Mesodermal cell (in vitro differentiated cells): ENCODE results near the gene GPRIN2.
"Not testable (repeated sequence)": the region's sequence is repeated elsewhere in the genome, so short reads cannot be mapped to it uniquely, and the experiment has no call there.

Source experiments
- H3K27ac ChIP-seq: 2 replicates; pipeline ENCODE4 v1.7.0; 2013; ENCODE audit warnings: mild to moderate bottlenecking, low read depth, low read length, moderate library complexity; ENCODE audit not compliant: severe bottlenecking
- H3K36me3 ChIP-seq: 2 replicates; pipeline ENCODE4 v1.7.1; 2013; ENCODE audit warnings: mild to moderate bottlenecking, low read length, moderate library complexity; ENCODE audit not compliant: control insufficient read depth, insufficient read depth
- H3K4me1 ChIP-seq: one replicate; pipeline ENCODE4 v1.7.1; 2013; ENCODE audit warnings: mild to moderate bottlenecking, low read length; ENCODE audit not compliant: insufficient read depth, control insufficient read depth, poor library complexity, severe bottlenecking
- H3K4me3 ChIP-seq: 2 replicates; pipeline ENCODE4 v1.7.0; 2013; ENCODE audit warnings: low read length, control low read depth, mild to moderate bottlenecking; ENCODE audit not compliant: insufficient read depth, poor library complexity, severe bottlenecking; ENCODE audit errors: extremely low read depth
- H3K9me3 ChIP-seq: 2 replicates; pipeline ENCODE4 v1.7.1; 2013; ENCODE audit warnings: mild to moderate bottlenecking, low read length, moderate library complexity; ENCODE audit not compliant: control insufficient read depth
- WGBS, 2 experiments: methylation state at CpG; one replicate each; pipeline ENCODE4 v1.1.5; 2013; ENCODE audit warnings: missing lambda C conversion rate in 2 of 2; ENCODE audit not compliant: insufficient coverage in 2 of 2; 5-methylcytosine and 5-hydroxymethylcytosine counted together

The GPRIN2 gene

DNA sequence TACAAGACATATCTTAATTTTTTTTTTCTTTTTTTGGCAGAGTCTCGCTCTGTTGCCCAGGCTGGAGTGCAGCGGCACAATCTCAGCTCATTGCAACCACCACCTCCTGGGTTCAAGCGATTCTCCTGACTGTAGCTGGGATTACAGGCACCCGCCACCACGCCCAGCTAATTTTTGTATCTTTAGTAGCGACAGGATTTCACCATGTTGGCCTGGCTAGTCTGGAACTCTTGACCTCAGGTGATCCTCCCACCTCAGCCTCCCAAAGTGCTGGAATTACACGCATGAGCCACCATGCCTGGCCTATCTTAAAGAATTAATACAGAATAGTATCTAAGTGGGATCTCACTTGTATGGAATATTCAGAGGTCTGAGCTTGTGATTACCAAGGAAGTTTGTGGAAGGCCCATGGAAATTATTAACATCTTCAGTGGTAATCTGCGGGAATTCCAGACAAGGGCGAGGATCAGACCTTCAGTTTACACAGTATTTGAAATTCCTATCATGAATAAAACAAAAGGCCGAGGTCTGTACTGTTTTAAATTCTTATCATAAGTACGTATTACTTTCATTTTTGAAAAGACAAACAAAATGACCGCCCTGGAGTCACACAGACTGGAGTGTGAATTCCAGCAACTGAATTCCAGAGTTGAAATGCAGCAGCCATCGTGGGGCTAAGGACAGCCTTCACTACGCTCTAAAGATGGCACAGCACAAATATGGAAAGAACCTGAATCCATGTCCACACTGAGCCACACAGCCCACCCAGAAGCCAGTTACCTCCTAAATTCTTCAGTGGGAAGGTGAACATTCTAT lies 16.7 kb downstream of the GPRIN2 start:
- Histone ChIP-seq H3K4me1 (peaks cover 8% of the 10 kb centered on the region), H3K27ac (no peak overlapping the region), H3K4me3 (no peak overlapping the region), H3K36me3 (no peaks in the 10 kb centered on the region), H3K9me3 (no peaks in the 10 kb centered on the region)
- 80 to 83% methylated on average over 13 to 14 of the region's 14 CpGs for WGBS, 2 experiments

DNA sequence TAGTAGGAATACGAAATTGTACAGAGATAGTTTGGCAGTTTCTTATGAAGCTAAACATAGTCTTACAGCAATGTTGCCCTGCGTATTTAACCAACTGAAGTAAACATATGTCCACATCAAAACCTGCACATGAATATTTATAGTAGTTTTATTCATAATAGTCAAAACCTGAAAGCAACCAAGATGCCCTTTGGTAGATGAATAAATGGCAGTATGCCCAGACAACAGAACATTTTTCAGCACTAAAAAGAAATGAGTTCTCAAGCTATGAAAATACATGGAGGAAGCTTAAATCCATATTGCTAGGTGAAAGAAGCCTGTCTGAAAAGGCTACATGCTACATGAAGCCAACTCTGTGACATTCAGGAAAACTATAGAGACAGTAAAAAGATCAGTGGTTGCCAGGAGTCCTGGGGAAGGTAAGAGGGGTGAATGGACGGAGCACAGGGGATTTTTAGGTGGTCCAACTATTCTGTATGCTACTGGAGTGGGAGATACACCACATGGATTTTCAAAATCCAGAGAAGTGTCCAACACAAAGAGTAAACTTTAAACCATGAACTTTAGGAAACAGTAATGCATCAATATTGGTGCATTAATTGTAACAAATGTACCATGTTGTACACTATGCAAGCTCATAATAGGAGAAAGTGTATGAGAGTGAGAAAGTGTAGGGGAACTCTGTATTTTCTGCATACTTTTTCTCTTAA lies 17.6 kb downstream of the GPRIN2 start:
- H3K27ac ChIP-seq: no peak overlapping the region

DNA sequence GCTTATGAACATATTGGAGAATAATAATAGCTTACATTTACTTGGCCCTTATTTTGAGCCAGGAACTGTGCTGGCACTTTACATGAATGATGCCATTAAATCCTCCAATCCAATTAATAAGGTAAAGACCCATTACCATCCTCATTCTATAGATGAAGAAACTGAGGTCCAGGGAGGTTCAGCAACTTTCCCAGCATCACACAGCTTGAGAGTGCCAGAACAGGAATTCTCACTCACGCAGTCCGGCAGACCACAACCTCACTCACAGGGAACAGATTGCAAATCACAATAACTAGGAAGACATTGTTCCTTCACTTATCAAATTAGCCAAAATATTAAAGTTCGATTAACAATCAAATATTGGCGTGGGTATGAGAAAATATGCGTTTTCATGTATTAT lies 18.3 kb downstream of the GPRIN2 start:
- Histone ChIP-seq H3K27ac (no peak overlapping the region), H3K4me3 (no peak overlapping the region), H3K4me1 (peaks cover 8% of the 10 kb centered on the region), H3K36me3 (no peaks in the 10 kb centered on the region), H3K9me3 (no peaks in the 10 kb centered on the region)
- WGBS, 2 experiments: 93 to 94% methylated on average over 2 to 5 of the region's 5 CpGs

More for the DNA sequence above, 17.6 kb downstream of the GPRIN2 start:
- H3K4me1 ChIP-seq: peaks cover 8% of the 10 kb centered on the region
- 82 to 100% methylated on average over 2 of the region's 3 CpGs for WGBS, 2 experiments
- no peaks in the 10 kb centered on the region for H3K9me3 ChIP-seq
- no peak overlapping the region for H3K4me3 ChIP-seq
- H3K36me3 ChIP-seq: no peaks in the 10 kb centered on the region

DNA sequence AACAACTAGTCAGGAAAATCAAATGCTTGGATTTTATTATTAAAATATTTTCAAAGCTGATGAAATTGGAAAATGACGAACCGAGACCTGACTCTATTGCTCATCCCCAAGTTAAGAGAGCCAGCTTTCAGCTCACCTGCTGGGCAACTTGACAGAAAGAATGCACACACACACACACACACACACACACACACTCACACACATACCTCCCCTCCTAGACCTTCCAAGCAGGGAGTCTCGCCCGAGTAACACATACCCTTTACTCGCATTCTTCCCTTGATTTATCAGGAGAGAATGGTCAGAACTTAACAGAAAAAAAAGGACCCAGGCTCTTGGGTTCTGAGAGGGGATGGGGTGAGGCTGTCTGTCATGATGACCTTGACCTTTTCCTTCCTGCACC lies 19.1 kb downstream of the GPRIN2 start:
- Histone ChIP-seq H3K36me3 (no peaks in the 10 kb centered on the region), H3K27ac (no peak overlapping the region), H3K9me3 (no peaks in the 10 kb centered on the region), H3K4me3 (no peak overlapping the region), H3K4me1 (peaks cover 8% of the 10 kb centered on the region)
- 48 to 84% methylated on average over 2 to 4 of the region's 5 CpGs for WGBS, 2 experiments

DNA sequence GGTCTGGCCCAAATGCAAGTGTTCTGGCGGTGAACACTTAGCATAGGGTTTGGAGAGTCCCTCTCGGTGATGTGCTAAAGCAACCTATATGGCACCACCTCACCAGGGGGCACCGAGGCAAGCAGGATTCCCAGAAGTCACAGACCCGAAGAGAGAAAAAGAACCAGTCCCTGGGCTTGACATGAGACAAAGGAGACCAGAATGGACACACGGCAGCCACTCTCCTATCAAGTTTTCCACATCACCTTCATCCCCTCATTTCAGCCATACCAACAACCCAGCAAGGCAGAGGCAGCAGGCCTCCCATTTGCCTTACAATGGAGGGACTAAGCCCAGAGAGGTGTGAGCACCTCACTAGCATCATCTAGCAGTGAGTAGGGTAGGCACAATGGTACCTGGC lies 19.7 kb downstream of the GPRIN2 start:
- Histone ChIP-seq H3K4me3 (no peak overlapping the region), H3K9me3 (no peaks in the 10 kb centered on the region)
- 84 to 90% methylated on average over 5 of the region's 5 CpGs for WGBS, 2 experiments

DNA sequence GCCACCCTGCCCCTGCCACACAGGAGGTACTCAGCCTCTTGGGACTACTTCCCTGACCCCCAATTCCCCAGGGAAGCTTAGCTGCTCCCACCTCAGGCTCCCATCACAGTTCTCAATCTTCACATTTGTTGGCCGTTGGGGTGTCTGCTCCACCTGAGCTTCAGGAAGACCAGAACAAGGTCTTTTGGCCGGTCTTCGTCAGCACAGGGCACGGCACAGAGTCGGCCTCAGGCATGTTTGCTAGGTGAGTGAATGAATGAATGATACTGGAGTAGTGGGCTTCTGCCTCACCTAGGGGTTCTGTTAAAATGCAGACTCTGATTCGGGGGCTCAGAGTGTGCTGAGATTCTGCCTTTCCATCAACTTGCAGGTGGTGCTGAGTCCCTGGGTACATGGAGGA lies 20.3 kb downstream of the GPRIN2 start:
- no peaks in the 10 kb centered on the region for H3K9me3 ChIP-seq
- H3K27ac ChIP-seq: no peak overlapping the region
- peaks cover 5% of the 10 kb centered on the region for H3K4me1 ChIP-seq
- 85 to 93% methylated on average over 6 of the region's 6 CpGs for WGBS, 2 experiments
- H3K36me3 ChIP-seq: no peaks in the 10 kb centered on the region
- H3K4me3 ChIP-seq: no peak overlapping the region

More for the DNA sequence above, 19.7 kb downstream of the GPRIN2 start:
- no peaks in the 10 kb centered on the region for H3K36me3 ChIP-seq
- H3K4me1 ChIP-seq: peaks cover 8% of the 10 kb centered on the region
- H3K27ac ChIP-seq: no peak overlapping the region

DNA sequence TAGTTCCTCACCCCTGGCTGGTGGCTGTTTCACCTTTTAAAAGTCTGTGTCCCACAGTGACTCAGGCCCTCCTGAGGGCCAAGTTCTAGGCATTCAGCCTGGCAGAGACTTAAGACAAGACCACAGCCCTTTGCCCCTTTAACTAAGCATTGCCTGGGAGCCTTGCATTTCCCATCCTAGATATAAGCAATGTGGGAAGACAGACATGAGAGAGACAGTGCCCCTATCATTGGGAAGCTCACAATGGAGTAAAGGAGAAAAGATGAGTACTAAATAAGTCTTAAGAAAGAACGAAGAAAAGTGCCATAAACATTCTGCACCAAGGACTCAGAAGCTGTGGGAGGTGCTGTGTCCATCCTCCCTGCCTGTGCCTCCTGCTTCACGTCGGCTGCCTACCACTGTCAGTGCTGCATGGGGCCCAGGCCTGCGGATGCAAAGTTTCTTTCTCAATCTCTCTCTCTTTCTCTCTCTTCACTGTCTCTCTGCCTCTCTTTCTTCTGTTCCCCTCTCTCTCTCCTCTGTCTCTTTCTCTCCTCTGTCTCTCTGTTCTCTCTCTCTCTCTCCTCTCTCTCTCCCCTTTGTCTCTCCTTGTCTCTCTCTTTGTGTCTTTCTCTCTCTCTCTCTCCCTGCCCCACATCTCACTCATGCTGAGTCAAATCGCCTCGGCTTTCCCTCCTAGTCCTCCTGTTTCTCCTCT lies 21.5 kb downstream of the GPRIN2 start:
- peaks cover 2% of the 10 kb centered on the region for H3K4me1 ChIP-seq
- H3K9me3 ChIP-seq: no peaks in the 10 kb centered on the region
- no peaks in the 10 kb centered on the region for H3K36me3 ChIP-seq
- no peak overlapping the region for H3K4me3 ChIP-seq
- H3K27ac ChIP-seq: no peak overlapping the region
- 81 to 84% methylated on average over 6 of the region's 6 CpGs for WGBS, 2 experiments

DNA sequence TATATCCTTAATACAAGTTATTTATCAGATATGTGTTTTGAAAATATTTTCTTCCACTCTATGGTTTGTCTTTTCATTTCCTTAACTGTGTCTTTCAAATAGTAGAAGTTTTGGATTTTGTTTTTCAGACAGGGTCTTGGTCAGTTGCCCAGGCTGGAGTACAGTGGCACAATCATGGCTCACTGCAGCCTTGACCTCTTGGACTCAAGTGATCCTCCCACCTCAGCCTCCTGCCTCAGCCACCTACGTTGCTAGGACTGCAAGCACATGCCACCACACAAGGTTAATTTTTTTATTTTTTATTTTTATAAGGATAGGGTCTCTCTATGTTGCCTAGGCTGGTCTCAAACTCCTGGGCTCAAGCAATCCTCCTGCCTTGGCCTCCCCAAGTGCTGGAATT lies 24.2 kb downstream of the GPRIN2 start:
- H3K36me3 ChIP-seq, H3K4me3 ChIP-seq, H3K9me3 ChIP-seq, H3K27ac ChIP-seq, H3K4me1 ChIP-seq: not testable (repeated sequence)
- no CpG with 5 or more reads among the region's 1 CpG for WGBS, 2 experiments

DNA sequence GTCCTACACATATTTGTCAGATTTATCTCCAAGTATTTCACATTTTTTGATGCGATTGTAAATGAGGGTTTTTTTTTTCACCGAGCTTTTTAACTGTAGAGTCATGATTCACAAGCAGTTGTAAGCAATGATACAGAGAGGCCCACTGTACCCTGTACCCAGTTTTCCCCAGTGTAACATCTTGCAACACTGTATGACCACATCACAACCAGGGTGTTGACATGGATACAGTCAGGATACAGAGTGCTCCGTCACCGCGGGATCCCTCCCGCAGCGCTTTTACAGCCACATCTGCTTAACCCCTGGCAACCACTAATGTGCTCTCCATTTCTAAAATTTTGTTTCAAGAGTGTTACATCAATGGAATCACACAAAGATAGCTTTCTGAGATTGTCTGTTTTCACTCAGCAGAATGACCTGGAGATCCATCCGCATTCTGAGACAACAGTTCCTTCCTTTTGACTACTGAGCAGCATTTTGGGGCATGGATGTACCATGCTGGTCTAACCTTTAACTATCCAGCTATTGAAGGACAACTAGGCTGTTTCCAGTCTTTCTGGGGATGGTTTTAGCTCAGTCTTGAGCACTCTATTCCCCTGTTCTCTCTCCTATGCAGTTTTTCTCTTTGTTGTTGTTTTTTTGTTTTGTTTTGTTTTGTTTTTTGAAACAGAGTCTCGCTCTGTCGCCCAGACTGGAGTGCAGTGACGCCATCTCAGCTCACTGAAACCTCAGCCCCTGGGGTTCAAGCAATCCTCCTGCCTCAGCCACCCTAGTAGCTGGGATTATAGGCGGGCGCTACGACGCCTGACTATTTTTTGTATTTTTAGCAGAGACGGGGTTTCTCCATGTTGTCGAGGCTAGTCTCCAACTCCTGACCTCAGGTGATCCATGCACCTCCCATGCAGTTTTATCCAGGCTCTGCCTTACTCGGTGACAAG lies 25.9 kb downstream of the GPRIN2 start:
- Histone ChIP-seq H3K27ac (no peak overlapping the region), H3K36me3 (no peaks in the 10 kb centered on the region), H3K9me3 (no peaks in the 10 kb centered on the region), H3K4me3 (no peak overlapping the region), H3K4me1 (no peaks in the 10 kb centered on the region)
- 90 to 96% methylated on average over 16 to 18 of the region's 18 CpGs for WGBS, 2 experiments

DNA sequence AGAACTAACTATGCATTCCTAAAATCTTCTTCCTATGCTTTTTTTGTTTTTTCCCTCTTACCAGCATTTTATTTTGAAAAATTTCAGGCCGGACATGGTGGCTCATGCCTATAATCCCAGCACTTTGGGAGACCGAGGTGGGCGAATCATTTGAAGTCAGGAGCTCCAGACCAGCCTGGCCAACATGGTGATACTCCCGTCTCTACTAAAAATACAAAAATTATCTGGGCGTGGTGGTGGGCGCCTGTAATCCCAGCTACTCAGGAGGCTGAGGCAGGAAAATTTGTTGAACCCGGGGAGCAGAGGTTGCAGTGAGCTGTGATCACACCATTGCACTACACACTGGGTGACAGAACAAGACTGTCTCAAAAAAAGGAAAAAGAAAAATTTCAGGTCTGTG lies 26.7 kb downstream of the GPRIN2 start:
- 87 to 88% methylated on average over 7 of the region's 7 CpGs for WGBS, 2 experiments
- not testable (repeated sequence) for H3K27ac ChIP-seq, H3K9me3 ChIP-seq, H3K36me3 ChIP-seq, H3K4me3 ChIP-seq, H3K4me1 ChIP-seq
